Measurements from ENCODE around the gene MYCBP. TPM values are rescaled to one million over a fixed set of nuclear protein-coding genes. Genes with fewer than 3 reads are reported as not detected.

The MYCBP gene
- total RNA-seq, 1 experiment from 2014 or later, result 20.3 TPM

DNA sequence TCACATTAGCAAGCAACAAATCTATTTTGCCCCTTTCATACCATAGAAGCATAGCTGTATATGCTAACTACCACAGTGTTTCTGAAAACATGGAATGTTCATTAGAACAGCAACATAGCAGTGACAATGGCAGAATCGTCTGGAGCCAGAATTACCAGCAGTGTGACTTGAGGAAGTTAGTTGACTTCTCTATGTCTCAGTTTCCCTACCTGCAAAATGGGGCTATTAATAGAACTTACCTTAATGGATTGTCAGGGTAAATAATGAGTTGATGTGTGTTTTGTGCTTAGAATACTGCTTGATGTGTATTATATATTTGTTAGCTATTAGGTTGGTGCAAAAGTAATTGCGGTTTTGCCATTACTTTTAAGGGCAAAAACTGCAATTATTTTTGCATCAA is 23.0 kb upstream of the MYCBP start:
- Histone ChIP-seq H3K36me3 (ENCODE audit: low read depth, low read length) (no peaks in the 10 kb centered on the region), H2AFZ (ENCODE audit: low read length) (no peak overlapping the region), H3K79me2 (ENCODE audit: low read length) (no peaks in the 10 kb centered on the region), H3F3A (ENCODE audit: low read length, unreplicated experiment) (no peaks in the 10 kb centered on the region), H3K4me1 (ENCODE audit: insufficient read depth, low read length) (peaks cover 13% of the 10 kb centered on the region; the same call in 1 of the 2 replicates), H3K9ac (ENCODE audit: low read length) (no peak overlapping the region), H4K20me1 (ENCODE audit: low read length) (no peaks in the 10 kb centered on the region), H3K9me3 (ENCODE audit: low read length) (no peaks in the 10 kb centered on the region), H3K4me3 (ENCODE audit: low read length) (no peak overlapping the region), H3K27me3 (ENCODE audit: low read length) (no peaks in the 10 kb centered on the region), H3K27ac (ENCODE audit: low read length) (no peak overlapping the region), H3K4me2 (ENCODE audit: low read length) (no peak overlapping the region), H3K9me2 (replicated peaks; ENCODE audit: low read length) (no peaks in the 10 kb centered on the region)
- intact Hi-C loops (cut with micrococcal nuclease), result no loop called here
- ATAC-seq, result no peak
- no TSS peak for BruUV-seq (replicated peaks)
- TF ChIP-seq EZH2 (IDR thresholded peaks at IDR 0.05; ENCODE audit: low read length, unreplicated experiment) (no peak), CTCF (conservative IDR thresholded peaks at IDR 0.05; ENCODE audit: low read depth, low read length) (no peak), EZH2phosphoT487 (IDR thresholded peaks at IDR 0.05; ENCODE audit: borderline replicate concordance, low read length) (no peak)
- ChIA-PET CTCF (no interaction called here), POLR2A (ENCODE audit: unreplicated experiment) (no interaction called here)
- DNase-seq, result no peak

- no peak overlapping the region for H3K27ac ChIP-seq (ENCODE audit: low read length)
- BruUV-seq (replicated peaks), result no TSS peak
- no peaks in the 10 kb centered on the region for H4K20me1 ChIP-seq (ENCODE audit: low read length)
- no peaks in the 10 kb centered on the region for H3K27me3 ChIP-seq (ENCODE audit: low read length)
- ATAC-seq (no peak), DNase-seq (no peak)
- H3K4me2 ChIP-seq (ENCODE audit: low read length), result no peak overlapping the region
- no peak overlapping the region for H3K9ac ChIP-seq (ENCODE audit: low read length)
- no peaks in the 10 kb centered on the region for H3K4me1 ChIP-seq (ENCODE audit: insufficient read depth, low read length)
- CTCF ChIA-PET, result no interaction called here
- H2AFZ ChIP-seq (ENCODE audit: low read length), result no peak overlapping the region
- intact Hi-C loops (cut with micrococcal nuclease), result no loop called here
- H3K36me3 ChIP-seq (ENCODE audit: low read depth, low read length), result no peaks in the 10 kb centered on the region
- H3K79me2 ChIP-seq (ENCODE audit: low read length), result no peaks in the 10 kb centered on the region
- H3K9me3 ChIP-seq (ENCODE audit: low read length), result no peaks in the 10 kb centered on the region
- H3K9me2 ChIP-seq (replicated peaks; ENCODE audit: low read length), result no peaks in the 10 kb centered on the region
- no peaks in the 10 kb centered on the region for H3F3A ChIP-seq (ENCODE audit: low read length, unreplicated experiment)
- TF ChIP-seq EZH2phosphoT487 (IDR thresholded peaks at IDR 0.05; ENCODE audit: borderline replicate concordance, low read length) (no peak), EZH2 (IDR thresholded peaks at IDR 0.05; ENCODE audit: low read length, unreplicated experiment) (no peak), CTCF (conservative IDR thresholded peaks at IDR 0.05; ENCODE audit: low read depth, low read length) (no peak)
- H3K4me3 ChIP-seq (ENCODE audit: low read length), result no peak overlapping the region
- POLR2A ChIA-PET (ENCODE audit: unreplicated experiment), result no interaction called here
These were observed 19.8 kb upstream of the MYCBP start for GRCh38 chr1:38892976-38893375.

DNA sequence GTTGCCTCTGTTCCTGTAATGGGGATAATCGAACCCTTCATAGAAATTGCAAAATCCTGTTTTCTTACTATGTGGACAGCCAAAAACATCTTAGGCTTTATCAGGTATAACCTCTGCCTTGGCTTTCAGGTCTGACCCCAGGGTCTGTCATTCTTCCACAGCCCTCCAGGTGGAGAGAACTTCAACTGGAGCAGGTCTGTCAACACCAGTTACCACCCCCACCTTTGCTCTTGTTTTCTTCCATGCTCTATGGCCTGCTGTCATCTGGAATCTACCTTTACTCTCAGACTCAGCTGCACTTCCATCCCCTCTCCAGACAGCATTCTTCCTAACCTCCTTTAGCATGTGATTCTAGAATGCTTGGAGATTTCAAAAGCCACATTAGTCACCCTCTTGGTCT is 18.6 kb upstream of the MYCBP start:
- H3K79me2 ChIP-seq (ENCODE audit: low read length), result no peaks in the 10 kb centered on the region
- H2AFZ ChIP-seq (ENCODE audit: low read length), result no peak overlapping the region
- no peaks in the 10 kb centered on the region for H3K36me3 ChIP-seq (ENCODE audit: low read depth, low read length)
- intact Hi-C loops (cut with micrococcal nuclease), result no loop called here
- no peak; the same call in 1 of the 2 replicates for ATAC-seq
- no peaks in the 10 kb centered on the region for H3K27me3 ChIP-seq (ENCODE audit: low read length)
- no peak overlapping the region for H3K4me2 ChIP-seq (ENCODE audit: low read length)
- H3K9me2 ChIP-seq (replicated peaks; ENCODE audit: low read length), result no peaks in the 10 kb centered on the region
- ChIA-PET CTCF (no interaction called here), POLR2A (ENCODE audit: unreplicated experiment) (no interaction called here)
- no peaks in the 10 kb centered on the region for H3F3A ChIP-seq (ENCODE audit: low read length, unreplicated experiment)
- TF ChIP-seq EZH2phosphoT487 (IDR thresholded peaks at IDR 0.05; ENCODE audit: borderline replicate concordance, low read length) (no peak), EZH2 (IDR thresholded peaks at IDR 0.05; ENCODE audit: low read length, unreplicated experiment) (no peak), CTCF (conservative IDR thresholded peaks at IDR 0.05; ENCODE audit: low read depth, low read length) (peak; percentile 34; the same call in 1 of the 2 replicates)
- no peaks in the 10 kb centered on the region for H3K4me1 ChIP-seq (ENCODE audit: insufficient read depth, low read length)
- no peak overlapping the region for H3K9ac ChIP-seq (ENCODE audit: low read length)
- H3K4me3 ChIP-seq (ENCODE audit: low read length), result no peak overlapping the region
- no peaks in the 10 kb centered on the region for H4K20me1 ChIP-seq (ENCODE audit: low read length)
- no peaks in the 10 kb centered on the region for H3K9me3 ChIP-seq (ENCODE audit: low read length)
- peak; percentile 16 for DNase-seq
- H3K27ac ChIP-seq (ENCODE audit: low read length), result no peak overlapping the region
- no TSS peak for BruUV-seq (replicated peaks)

All from PC-3 (cell line).